Activated CD8-positive, alpha-beta memory T cell treated with anti-CD3 and anti-CD28 coated beads, Interleukin-2, amount 50 U/mL, for 48 hours (primary cell): Measurements from ENCODE around the gene AKT2.
A peak's percentile ranks its signal among the peaks of the same experiment; 100 is the strongest.
"Not testable (repeated sequence)": the region's sequence is repeated elsewhere in the genome, so short reads cannot be mapped to it uniquely, and the experiment has no call there.

Experiments used
- DNase-seq: peaks from one replicate; pipeline ENCODE4 v3.0.0-alpha.2; 2020

AKT2 gene

DNA sequence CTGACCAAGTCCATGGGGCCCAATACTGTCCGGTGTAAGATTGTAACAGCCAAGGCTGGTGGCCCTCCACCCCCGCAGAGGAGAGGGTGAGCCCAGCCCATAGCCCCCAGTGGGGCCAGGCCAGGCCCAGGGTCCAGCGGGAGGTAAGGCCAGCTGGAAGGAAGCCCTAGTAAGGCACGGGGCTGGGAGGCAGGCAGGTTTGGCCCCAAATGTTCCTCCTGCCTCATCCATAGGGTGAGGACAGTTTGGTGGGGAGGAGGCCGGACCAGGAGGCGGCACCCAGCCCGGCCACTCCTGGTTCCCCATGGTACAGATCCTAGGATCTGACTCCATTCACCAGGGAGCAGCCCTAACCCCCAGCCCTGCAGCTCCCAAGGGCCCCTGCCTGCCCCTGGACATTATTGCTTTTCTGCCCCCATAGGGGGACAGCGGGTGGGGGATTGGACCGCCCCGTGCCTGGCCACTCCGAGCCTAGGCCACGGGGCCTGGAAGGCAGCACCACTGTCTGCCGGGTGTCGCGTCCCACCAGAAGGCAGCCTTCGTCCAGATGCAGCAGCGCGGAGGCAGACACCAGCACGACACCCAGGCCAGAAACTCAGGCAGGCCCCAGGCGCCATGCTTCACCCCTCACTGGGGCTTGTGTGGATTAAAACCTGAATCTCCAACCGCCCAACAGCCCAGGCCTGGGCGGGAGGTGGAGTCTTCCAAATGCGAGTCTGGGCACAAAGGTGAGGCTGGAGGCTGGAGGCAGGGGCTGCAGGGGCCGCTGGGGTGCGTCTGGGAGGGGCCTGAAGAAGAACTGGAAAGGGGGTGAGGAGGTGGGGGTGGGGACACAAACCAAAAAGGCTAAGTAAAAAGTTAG lies 52.0 kb downstream of the AKT2 start:
- no peak for DNase-seq

DNA sequence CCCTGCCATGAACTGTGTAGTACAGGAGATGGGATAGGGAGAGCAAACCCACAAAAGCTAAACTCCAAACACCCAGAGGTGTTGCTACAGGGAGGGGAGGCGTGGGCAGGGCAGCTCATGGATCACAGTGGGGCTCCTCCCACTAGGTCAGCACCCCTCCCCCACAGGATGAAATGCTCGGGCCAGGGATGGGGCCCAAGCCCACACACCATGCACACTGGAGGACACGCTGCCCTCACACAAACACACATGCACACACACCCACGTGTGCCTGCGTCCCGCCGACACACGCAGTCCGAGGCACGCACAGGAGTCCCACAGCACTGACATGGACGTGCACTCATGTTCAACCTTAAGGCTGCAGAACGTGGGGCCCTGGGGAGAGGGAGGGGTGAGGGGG lies 52.7 kb downstream of the AKT2 start:
- DNase-seq: no peak

DNA sequence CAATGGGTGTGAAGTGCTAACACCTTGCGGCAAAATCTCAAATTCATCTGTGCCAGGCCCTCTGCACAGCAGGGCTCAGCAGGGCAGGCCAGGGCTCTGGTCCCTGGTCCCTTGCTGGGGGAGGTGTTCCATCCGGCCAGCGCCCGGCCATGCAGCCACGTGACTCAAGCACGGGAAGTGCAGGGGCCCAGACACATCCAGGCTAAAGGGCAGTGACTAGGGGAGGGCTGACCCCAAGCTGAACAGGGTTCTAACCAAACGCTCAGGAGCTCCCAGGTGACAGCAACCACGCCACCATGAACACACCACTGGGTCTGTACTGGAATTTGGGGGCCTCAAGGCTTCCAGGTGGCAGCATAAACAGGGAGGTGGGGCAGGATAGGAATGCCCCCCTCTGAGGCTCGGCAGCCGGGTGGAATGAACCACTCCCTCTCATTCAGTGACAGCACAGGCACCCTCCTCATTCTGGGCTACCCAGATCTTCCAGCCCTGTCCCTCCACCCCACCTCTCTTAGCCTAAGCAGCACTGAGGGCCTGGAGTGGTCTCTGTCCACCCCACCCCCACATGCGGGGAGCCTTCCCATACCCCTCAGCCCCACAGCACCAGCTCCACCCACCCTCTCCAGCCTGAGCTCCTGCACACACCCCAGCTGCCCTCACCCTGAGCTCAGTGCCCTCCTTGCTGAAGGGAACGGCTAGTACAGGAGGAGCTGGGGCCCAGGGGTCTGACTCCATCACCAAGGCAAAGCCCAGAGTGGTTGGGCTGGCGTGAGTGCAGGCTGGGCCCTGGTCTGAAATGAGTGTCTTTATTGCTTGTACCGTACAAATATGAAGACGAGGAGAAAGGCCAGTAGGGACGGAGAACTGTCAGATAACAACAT lies 53.4 kb downstream of the AKT2 start:
- no peak for DNase-seq

DNA sequence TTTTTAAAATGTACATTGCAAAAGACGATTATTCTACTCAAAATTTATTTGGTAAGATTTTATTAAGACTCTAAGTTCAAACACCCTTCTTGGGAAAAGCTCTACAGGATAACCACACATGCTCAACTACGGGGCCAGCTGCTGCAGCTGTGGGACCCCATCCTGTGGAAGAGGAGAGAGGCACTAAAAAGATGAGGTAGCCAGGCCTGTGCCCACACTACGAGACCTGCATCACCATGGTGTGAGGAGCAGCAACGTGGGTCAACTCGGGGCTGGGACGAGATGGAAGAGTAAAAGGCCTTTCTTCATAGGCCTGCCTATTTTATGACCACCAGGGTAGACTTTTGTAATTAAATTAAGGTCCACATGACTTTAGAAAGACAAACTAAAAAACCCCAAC lies 54.1 kb downstream of the AKT2 start:
- DNase-seq: no peak

DNA sequence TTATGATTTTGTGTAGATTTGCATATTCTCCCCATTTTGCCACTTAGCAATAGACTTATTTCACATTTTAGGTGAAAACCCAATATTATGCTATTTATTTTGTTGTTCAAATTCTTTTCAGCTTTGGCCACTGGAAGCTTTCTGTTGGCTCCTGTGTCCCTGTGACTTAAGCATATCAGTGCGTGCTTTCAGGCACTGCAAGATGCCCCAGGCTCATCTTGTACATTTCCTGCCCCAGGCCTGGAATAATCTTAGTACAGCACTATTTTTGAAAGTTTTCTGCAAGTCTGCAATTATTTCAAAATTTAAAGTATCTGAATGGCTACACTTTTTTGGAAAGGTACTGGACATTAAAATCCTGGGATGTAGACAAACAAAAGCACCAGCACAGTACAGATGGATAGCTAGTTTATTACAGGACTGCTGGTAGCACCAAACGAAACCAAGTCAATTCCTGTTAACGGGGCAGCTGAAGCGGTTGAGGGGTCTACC lies 55.2 kb downstream of the AKT2 start:
- no peak for DNase-seq

DNA sequence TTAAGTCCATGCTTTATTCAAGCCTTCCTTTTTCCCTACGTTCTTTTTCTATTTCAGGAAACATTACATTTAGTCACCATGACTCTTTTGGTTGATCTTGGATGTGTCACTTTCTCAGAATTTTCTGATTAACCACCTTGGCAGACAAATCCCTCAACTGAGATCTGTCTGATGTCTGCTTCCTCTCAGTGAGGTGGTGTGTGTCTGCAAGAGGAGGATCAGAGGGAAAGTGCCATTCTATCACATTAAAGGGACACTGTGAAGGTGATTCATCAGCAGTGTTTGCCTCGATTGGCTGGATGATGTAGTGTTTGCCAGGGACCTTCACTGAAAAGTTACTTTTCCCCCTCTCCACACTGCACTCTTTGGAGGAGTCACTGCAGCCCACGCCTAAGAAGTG lies 55.7 kb downstream of the AKT2 start:
- DNase-seq: no peak

DNA sequence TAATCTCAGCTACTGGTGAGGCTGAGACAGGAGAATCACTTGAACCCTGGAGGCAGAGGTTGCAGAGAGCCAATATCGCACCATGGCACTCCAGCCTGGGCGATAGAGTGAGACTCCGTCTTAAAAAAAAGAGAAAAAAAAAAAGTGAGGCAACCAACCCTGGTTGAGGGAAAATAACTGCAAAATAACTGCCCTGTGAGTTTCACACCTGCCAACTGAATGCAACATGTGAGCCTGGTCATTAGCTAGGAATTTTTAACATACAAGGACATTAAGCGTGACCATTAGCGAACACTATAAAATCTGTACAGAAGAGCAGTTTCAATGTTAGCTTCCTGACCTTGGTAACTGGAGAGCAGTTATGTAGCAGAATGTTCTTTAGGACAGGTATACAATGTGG lies 56.3 kb downstream of the AKT2 start:
- no peak for DNase-seq

DNA sequence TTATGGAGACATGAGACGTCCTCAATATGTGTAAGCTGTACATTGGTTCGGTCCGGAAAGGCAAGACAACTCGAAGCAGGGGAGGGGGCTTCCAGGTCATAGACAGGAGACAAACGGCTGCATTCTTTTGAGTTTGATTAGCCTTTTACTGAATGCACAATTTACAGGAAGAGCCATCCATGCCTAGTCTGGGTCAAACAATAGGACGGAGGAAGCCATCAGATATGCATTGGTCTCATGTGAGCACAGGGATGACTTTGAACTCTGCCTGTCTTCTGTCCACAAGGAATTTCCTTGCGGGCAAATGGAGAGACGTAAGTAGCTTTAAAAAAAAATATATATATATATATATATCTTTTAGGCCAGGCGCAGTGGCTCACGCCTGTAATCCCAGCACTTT lies 56.8 kb downstream of the AKT2 start:
- no peak for DNase-seq

DNA sequence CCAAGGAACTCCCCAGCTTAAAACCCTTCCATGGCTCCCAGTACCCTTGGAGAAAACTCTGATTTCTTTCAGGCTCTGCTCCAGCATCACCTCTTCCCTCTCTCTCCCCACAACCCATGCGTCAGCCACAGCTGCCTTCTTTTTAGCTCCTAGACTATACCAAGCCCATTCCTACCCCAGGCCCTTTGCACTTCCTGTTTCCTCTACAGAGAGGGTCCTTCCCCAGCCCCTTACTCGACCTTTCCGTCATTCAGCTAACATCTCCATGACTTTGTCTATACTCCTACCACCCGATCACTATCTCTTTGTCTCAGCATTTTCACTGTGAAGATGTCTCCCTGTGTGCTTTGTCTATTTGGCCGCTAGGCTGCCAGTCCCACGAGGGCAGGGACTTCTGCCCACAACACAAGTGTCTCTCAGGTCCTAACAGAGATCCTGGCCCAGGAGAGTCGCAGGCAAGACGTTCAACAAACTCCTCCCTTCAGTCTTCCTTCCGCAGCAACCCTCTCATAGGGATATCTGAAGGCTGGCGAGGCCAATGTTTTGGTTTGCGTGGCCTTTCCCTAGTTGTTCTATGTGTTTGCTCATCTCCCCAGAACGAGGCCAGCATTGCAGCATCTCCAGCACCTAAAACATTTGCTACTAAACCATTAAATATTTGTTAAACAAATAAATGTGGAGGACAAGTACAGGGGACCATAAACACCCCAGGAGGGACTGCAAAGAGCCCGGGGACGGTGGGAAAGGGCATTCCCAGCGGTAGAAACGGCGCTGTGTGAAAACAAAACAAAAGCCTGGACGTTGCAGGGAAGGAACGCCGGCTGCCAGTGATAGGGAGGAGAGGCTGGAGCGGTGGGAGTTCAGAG lies 59.5 kb downstream of the AKT2 start:
- no peak for DNase-seq

DNA sequence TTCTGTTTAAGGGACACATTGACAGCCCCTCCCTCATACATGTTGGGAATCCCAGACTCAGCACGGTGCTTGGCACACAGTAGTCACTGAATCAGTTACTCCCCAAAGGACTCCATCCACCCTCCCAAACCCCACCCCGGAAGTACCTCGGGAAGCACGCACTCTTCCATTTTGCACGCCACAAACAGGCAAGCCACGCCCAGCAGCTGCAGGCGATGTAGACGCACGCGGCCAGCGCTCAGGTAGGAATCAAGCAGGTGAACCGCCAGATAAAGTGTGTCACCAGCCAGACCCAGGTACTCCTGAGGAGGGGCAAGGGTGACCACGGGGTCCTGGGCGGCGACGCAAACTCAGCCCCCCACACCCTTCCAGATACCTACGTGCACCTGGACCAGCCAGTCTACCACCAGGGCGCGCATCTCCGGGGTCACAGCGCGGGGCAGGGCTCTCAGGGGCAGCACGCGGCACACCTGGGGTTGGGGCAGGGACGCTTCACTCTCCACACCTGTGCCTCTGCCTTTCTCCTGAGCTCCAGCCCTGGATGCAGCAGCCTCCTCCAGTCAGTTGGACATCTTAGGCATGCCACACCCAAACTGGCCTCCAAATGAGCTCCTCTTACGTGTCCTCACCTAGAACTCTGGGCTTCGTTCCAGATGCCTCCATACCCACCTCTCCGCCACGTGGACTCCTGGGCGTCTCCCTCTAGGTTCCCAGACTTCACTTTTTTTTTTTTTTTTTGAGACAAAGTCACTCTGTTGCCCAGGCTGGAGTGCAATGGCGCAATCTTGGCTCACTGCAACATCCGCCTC lies 60.6 kb downstream of the AKT2 start:
- DNase-seq: no peak

DNA sequence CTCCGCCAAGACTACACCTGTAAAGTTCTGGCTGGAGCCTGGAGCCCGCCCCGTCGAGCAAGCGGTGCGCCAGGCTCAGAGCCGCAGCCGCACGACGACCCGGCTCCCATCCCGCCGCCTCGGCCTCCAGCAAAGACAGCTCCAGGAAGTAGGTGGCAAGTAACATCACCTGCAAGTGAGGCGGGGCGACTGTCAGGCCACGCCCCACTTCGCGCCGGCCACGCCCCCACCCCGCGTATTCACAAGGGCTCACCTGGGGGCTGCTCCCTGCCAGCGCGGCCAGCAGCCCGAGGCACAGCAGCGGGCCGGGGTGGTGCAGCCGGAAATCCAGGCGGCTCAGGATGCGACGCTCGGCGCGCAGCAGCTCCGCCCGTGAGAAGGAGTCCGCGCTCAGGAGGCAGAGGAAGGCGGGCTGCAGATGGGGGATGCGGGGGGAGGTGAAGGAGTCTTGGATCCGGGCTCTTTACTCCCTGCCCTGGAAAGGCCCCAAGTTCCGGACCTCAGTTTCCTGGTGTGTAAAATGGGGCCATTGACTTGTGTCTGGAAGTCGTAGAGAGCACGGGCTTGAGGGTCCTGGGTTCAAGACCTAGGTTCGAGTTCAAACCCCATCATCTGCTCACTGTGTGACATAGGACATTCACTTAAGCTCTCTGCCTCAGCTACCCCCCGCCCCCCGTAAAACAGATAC lies 61.9 kb downstream of the AKT2 start:
- no peak for DNase-seq

DNA sequence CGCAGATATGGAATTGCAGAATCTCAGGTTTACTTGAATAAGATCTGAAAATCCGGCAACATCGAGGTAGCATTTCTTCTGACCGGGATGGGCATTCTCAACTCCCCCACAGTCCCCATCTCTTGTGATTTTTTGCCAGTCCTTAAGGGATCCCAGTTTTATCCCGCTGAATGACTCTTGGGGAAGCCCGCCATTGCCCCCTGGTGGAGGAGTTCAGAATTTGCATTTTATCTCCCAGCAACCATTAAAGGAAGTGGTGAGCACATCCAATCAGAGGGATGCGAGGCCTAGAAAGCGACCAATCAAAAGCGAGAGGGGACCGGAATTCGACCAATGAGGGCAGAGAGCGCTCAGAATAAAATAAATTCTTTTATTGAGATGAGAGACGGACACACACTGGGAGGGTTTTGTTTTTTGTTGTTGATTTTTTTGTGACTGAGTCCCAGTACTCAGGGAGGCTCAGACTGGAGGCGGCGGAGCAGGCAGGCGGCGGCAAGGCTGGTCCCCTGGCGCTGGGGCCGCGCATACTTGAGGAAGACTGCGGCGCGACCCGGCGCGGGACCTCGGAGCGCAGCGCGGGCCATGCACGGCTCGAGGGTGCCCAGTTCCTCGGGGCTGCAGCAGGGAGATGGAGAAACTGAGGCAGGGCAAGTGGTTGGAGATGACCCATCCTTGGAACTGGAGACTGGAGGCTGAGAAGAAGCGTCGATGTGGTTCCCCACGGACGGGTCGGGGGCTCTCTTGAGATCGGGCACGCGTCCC lies 63.1 kb downstream of the AKT2 start:
- DNase-seq: peak; percentile 78

DNA sequence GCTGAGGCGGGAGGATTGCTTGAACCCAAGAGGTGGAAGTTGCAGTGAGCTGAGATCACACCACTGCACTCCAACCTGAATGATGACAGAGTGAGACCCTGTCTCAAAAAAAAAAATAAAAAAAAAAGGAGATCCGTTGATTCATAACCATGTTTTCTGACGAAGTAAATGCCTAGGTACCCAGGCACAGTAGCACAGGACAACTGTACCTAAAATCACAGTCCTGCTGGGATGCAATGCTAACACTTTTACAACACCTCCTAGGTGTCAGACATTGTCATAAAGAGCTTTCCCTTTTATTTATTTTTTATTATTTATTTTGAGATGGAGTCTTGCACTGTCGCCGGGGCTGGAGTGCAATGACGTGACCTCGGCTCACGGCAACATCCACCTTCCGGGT lies 64.5 kb downstream of the AKT2 start:
- no peak for DNase-seq

DNA sequence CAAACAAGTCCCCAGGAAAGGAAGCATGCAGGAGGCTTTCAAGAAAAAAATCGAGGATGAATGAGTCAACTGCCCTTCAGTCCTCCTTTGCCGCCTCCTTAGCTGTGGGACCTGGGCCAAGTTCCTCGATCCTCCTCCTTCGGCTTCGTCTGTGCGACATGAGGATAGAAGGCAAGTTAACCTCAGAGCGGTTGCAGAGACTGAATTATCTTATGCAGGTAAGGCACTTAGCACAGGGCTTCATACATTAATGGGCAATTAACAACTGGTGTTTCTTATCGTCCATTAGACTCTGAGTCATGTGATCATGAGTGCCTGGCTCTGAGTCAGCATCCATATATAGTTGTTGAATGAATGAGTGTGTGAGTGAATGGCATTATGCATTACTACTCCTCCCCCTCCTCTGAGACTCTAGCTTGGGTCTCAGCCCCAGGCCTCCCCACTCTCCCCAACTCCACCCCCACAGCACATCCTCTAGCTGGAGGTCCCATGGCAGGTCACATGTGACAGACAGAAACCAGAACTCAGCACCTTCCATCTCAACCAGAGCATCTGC lies 65.3 kb downstream of the AKT2 start:
- DNase-seq: no peak

DNA sequence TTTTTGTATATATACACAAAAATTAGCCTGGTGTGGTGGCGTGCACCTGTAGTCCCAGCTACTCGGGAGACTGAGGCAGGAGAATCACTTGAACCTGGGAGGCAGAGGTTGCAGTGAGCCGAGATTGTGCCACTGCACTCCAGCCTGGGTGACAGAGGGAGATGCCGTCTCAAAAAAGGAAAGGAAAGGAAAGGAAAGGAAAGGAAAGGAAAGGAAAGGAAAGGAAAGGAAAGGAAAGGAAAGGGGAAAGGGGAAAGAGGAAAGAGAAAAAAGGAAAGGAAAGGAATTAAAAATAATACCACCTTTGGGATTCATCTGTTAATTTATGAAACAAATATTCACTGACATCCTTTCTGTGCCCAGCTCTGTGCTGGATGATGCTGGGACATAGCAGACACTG lies 66.1 kb downstream of the AKT2 start:
- not testable (repeated sequence) for DNase-seq

DNA sequence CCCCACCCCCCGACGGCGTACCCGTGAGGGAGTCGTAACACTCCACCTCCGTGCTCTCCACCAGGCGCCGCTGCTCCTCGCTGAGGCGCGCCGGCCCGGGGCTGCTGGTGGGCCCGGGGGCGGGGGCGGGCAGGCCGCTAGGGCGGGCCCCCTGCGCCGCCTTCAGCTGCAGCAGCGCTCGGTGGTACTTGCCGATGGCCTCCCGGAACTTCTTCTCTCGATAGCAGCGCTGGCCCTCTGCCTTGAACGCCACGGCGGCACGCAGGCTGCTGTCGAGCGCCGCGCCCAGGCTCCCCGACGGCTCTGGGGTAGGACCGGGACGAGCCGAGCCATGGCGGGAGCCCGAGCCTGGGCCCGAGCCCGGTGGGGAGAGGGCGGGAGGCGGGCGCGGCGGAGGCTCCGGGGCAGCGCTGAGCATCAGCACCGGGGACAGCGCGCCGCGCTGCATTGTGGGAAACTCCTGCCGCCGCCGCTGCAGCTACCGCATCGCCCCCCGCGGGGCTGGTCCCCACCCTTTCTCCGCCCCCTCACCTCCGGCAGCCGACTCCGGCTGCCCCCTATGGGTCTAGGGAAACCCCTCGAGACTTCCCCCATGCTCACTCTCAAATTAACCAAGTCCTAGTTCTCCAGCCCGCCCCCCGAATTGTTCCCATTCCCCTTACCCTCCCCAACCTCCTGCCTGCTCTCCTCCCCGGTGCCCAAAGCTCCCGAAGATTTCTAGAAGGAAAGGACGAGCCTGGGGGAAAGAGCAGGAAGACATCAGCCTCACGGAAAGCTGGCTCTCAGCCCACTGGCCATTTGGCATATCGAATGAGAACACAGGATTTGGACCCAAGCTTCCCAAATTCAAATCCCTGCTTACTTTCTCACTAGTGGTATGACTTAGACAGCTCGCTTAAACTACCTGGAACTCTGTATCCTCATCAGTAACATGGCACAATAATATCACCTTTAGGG lies 66.9 kb downstream of the AKT2 start, which contains the start of gene TTC9B:
TTC9B (minus strand) TSS at position 451 of the 957 bp plus-strand sequence; CDS start at position 448, 3 bp downstream.
- peak; percentile 78 for DNase-seq

DNA sequence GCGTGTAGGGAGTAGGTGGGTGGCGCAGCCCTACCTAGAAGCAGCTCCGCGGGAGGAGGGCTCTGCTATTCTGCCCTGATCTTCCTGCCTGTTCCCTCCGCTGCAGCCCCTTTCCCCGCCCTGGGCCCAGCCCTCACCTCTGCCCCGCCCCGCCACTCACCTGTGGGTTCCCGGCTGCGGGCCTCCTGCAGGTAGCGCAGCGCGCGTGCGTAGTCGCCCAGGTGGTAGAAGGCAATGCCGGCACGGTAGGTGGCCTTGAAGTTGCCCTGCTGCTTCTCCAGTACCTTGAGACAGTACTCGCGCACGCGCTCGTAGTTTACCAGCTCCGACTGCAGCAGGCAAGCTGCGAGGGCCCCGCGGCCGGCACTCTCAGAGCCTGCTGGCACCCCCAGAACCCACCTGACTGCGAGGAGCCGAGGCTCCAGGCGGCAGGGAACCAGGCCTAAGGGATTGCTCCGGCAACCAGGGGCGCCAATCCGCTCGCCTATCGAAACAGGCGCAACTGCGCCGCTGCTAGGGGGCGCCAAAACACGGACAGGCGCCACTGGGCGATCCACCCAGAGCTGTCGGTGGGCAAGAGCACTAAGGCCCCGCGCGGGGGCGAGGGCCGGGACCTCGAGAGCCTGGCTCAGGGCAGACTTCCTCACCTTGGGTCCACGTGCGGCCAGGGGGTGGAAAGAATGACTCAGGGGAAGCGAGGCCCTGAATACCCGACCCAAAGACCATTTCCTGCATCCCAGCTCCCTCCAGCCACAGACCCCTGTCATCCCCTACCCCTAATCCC lies 67.9 kb downstream of the AKT2 start:
- DNase-seq: no peak

DNA sequence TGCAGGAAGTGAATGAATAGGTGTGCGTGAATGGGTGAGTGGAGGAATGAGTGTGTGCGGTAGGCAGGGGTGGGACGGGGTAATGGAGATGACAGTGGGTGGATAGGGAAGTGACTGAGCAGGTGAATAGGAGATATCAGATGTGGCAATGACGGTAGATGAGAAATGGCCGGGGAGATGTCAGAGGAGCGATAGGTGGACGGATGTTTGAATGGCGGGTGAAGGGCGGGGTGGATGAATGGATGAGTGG lies 68.4 kb downstream of the AKT2 start:
- no peak for DNase-seq
